GM18526 (cell line): ENCODE data around the gene MAN2B2.

Source experiments
- POLR2A ChIP-seq: IDR thresholded peaks from 3 replicates; pipeline ENCODE4 v1.6.1; 2011; ENCODE audit not compliant: insufficient read length; ENCODE audit errors: extremely low read depth

MAN2B2 gene

GRCh38 chr4:6556263-6556662 lies 18.7 kb upstream of the MAN2B2 start:
- no peak for TF ChIP-seq POLR2A

GRCh38 chr4:6557185-6557584 lies 17.8 kb upstream of the MAN2B2 start:
- TF ChIP-seq POLR2A = no peak

- TF ChIP-seq POLR2A = no peak
These were observed 17.1 kb upstream of the MAN2B2 start for GRCh38 chr4:6557856-6558255.

- no peak for TF ChIP-seq POLR2A
These were observed 14.4 kb upstream of the MAN2B2 start for GRCh38 chr4:6560416-6561172.

- TF ChIP-seq POLR2A = no peak
These were observed 13.8 kb upstream of the MAN2B2 start for GRCh38 chr4:6561173-6561516.

- no peak for TF ChIP-seq POLR2A
These were observed 13.2 kb upstream of the MAN2B2 start for GRCh38 chr4:6561706-6562371.

GRCh38 chr4:6562931-6563901 lies 11.8 kb upstream of the MAN2B2 start:
- no peak for TF ChIP-seq POLR2A

- no peak for TF ChIP-seq POLR2A
These were observed 10.9 kb upstream of the MAN2B2 start for GRCh38 chr4:6563935-6564645.

GRCh38 chr4:6565691-6566390 lies 9.1 kb upstream of the MAN2B2 start:
- no peak for TF ChIP-seq POLR2A

- no peak for TF ChIP-seq POLR2A
These were observed 8.4 kb upstream of the MAN2B2 start for GRCh38 chr4:6566391-6567190.

- TF ChIP-seq POLR2A = no peak
These were observed 7.8 kb upstream of the MAN2B2 start for GRCh38 chr4:6567218-6567617.

- TF ChIP-seq POLR2A = no peak
These were observed 6.8 kb upstream of the MAN2B2 start for GRCh38 chr4:6568148-6568547.

GRCh38 chr4:6568689-6569332 lies 6.2 kb upstream of the MAN2B2 start:
- no peak for TF ChIP-seq POLR2A

GRCh38 chr4:6571608-6572007 lies 3.4 kb upstream of the MAN2B2 start:
- no peak for TF ChIP-seq POLR2A

- no peak for TF ChIP-seq POLR2A
These were observed 1.4 kb upstream of the MAN2B2 start for GRCh38 chr4:6573551-6573950.
